WTC11 (cell line): Measurements from ENCODE around the gene ARHGEF33.

Experiments
- NFE2L1 ChIP-seq: sonication (generic); formaldehyde crosslinking; IDR thresholded peaks from 2 replicates; pipeline ENCODE4 v1.8.1; 2023; ENCODE audit warnings: missing genetic modification reagents
- TF ChIP-seq, protein P1 (sequence below): sonication (generic); formaldehyde crosslinking; IDR thresholded peaks from 2 replicates; pipeline ENCODE4 v1.8.1; 2023; ENCODE audit warnings: mild to moderate bottlenecking, moderate library complexity, missing genetic modification reagents

DNA sequence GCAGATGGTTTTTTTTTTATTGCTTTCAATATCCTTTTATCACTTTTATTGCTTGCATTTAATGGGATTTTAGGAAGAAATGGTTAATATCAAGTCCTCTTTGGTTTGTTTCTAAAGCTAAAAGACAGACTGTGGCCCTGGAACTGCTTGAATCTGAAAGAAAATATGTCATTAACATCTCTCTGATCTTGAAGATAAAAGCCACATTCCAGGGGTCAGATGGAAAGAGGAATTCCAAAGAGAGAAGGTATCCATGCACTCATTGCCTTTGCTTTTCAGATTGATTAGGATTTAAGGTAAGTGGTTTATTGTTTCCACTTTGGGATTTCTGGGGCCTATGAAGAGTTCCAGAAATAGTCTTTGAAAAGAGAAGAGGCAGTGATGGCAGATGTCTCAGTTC is 54.1 kb downstream of the ARHGEF33 start:
- TF ChIP-seq, protein P1, sequence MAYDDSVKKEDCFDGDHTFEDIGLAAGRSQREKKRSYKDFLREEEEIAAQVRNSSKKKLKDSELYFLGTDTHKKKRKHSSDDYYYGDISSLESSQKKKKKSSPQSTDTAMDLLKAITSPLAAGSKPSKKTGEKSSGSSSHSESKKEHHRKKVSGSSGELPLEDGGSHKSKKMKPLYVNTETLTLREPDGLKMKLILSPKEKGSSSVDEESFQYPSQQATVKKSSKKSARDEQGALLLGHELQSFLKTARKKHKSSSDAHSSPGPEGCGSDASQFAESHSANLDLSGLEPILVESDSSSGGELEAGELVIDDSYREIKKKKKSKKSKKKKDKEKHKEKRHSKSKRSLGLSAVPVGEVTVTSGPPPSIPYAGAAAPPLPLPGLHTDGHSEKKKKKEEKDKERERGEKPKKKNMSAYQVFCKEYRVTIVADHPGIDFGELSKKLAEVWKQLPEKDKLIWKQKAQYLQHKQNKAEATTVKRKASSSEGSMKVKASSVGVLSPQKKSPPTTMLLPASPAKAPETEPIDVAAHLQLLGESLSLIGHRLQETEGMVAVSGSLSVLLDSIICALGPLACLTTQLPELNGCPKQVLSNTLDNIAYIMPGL: no peak
- no peak for TF ChIP-seq NFE2L1 (CRISPR knock-in tag)
